Measurements from ENCODE around the gene ACVRL1. TPM values are rescaled to one million over a fixed set of nuclear protein-coding genes. Genes with fewer than 3 reads are reported as not detected.

ACVRL1 gene
- total RNA-seq, 1 experiment from 2014 or later = 0.98 TPM

- ChIA-PET CTCF (interaction anchor here (0.6 to 5.5 kb wide), 14 partner anchors 8 to 136 kb away, joined by 3 to 143 read pairs (median 4); partner anchors contain the start of gene NR4A1), POLR2A (no interaction called here)
- Mint-ChIP-seq H3K4me1 (peaks cover 18% of the 10 kb centered on the region), H3K9me3 (no peaks in the 10 kb centered on the region), H3K36me3 (no peaks in the 10 kb centered on the region), H3K27ac (peak overlapping the region; percentile 42; the same call in 1 of the 2 replicates), H3K27me3 (ENCODE audit: low read depth) (peaks cover 9% of the 10 kb centered on the region), H3K4me3 (no peak overlapping the region)
- DNase-seq (ENCODE audit: low spot score) (peak; percentile 55), ATAC-seq (peak; percentile 72)
- 0 out of 2 replicates have a peak, but pooled peaks have one; percentile 40 for TF ChIP-seq ZNF121 (CRISPR knock-in tag; IDR thresholded peaks at IDR 0.05)
- TF ChIP-seq TCF7 (CRISPR knock-in tag; IDR thresholded peaks at IDR 0.05; ENCODE audit: low read depth) = no peak
- TF ChIP-seq, protein P1, sequence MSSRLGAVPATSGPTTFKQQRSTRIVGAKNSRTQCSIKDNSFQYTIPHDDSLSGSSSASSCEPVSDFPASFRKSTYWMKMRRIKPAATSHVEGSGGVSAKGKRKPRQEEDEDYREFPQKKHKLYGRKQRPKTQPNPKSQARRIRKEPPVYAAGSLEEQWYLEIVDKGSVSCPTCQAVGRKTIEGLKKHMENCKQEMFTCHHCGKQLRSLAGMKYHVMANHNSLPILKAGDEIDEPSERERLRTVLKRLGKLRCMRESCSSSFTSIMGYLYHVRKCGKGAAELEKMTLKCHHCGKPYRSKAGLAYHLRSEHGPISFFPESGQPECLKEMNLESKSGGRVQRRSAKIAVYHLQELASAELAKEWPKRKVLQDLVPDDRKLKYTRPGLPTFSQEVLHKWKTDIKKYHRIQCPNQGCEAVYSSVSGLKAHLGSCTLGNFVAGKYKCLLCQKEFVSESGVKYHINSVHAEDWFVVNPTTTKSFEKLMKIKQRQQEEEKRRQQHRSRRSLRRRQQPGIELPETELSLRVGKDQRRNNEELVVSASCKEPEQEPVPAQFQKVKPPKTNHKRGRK (CRISPR knock-in tag; IDR thresholded peaks at IDR 0.05; ENCODE audit: borderline replicate concordance) = no peak
- TF ChIP-seq, protein P2, sequence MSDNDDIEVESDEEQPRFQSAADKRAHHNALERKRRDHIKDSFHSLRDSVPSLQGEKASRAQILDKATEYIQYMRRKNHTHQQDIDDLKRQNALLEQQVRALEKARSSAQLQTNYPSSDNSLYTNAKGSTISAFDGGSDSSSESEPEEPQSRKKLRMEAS (CRISPR knock-in tag; IDR thresholded peaks at IDR 0.05) = peak; percentile 80
- TF ChIP-seq FOXP1 (CRISPR knock-in tag; IDR thresholded peaks at IDR 0.05; ENCODE audit: borderline replicate concordance) = peak; percentile 52; the same call in 1 of the 2 replicates
- TF ChIP-seq CREM (CRISPR knock-in tag; IDR thresholded peaks at IDR 0.05) = no peak
- TF ChIP-seq ZNF425 (CRISPR knock-in tag; conservative IDR thresholded peaks at IDR 0.05) = no peak
- no peak for TF ChIP-seq ZNF138 (CRISPR knock-in tag; conservative IDR thresholded peaks at IDR 0.05)
These were observed 7.8 kb downstream of the ACVRL1 start for GRCh38 chr12:51915003-51915625.

- no peaks in the 10 kb centered on the region for H3K36me3 Mint-ChIP-seq
- TF ChIP-seq NR3C1 (CRISPR knock-in tag; conservative IDR thresholded peaks at IDR 0.05; ENCODE audit: low read depth) = no peak
- TF ChIP-seq ATF6 (CRISPR knock-in tag; IDR thresholded peaks at IDR 0.05) = no peak
- no peak for TF ChIP-seq ZBTB21 (CRISPR knock-in tag; IDR thresholded peaks at IDR 0.05; ENCODE audit: borderline replicate concordance)
- no peak for TF ChIP-seq PREB (CRISPR knock-in tag; IDR thresholded peaks at IDR 0.05; ENCODE audit: borderline replicate concordance)
- TF ChIP-seq RORB (CRISPR knock-in tag; IDR thresholded peaks at IDR 0.05) = no peak
- TF ChIP-seq TP53 (CRISPR knock-in tag; IDR thresholded peaks at IDR 0.05) = no peak
- no peak for TF ChIP-seq USF1 (CRISPR knock-in tag; IDR thresholded peaks at IDR 0.05)
- TF ChIP-seq MXD4 (CRISPR knock-in tag; IDR thresholded peaks at IDR 0.05; ENCODE audit: borderline replicate concordance) = no peak
- ATAC-seq (no peak), DNase-seq (ENCODE audit: low spot score) (no peak)
- no peak overlapping the region for H3K4me3 Mint-ChIP-seq
- POLR2A ChIA-PET = no interaction called here
- H3K4me1 Mint-ChIP-seq = peaks cover 25% of the 10 kb centered on the region
- no peaks in the 10 kb centered on the region for H3K9me3 Mint-ChIP-seq
- CTCF ChIA-PET = interaction anchor here (0.6 to 5.0 kb wide), 8 partner anchors 21 to 135 kb away, joined by 3 to 43 read pairs (median 4); partner anchors contain the start of gene NR4A1
- peaks cover 8% of the 10 kb centered on the region for H3K27me3 Mint-ChIP-seq (ENCODE audit: low read depth)
- no peak overlapping the region for H3K27ac Mint-ChIP-seq
These were observed 8.6 kb downstream of the ACVRL1 start for GRCh38 chr12:51915951-51916350.

Measured in WTC11 (cell line).